Upper lobe of left lung (tissue), 4 donors: ENCODE measurements around the gene IL9R.
"Not testable (repeated sequence)": the region's sequence is repeated elsewhere in the genome, so short reads cannot be mapped to it uniquely, and the experiment has no call there.

Experiments
- POLR2A ChIP-seq, 4 donors: fragments of 450-650 bp; IDR thresholded peaks; one replicate each; pipeline ENCODE4 v1.5.1; 2016 to 2017; ENCODE audit warnings: antibody characterized with exemption in 4 of 4, mild to moderate bottlenecking in 2 of 4
- TF ChIP-seq, protein P1 (sequence below), 6 experiments: fragments of 450-650 bp in 4 of 6; fragments of 200-600 bp in 2 of 6; sonication (generic) in 2 of 6; IDR thresholded peaks; one replicate each; pipeline ENCODE4 v1.5.1; 2016 to 2019; ENCODE audit warnings: antibody characterized with exemption in 6 of 6

DNA sequence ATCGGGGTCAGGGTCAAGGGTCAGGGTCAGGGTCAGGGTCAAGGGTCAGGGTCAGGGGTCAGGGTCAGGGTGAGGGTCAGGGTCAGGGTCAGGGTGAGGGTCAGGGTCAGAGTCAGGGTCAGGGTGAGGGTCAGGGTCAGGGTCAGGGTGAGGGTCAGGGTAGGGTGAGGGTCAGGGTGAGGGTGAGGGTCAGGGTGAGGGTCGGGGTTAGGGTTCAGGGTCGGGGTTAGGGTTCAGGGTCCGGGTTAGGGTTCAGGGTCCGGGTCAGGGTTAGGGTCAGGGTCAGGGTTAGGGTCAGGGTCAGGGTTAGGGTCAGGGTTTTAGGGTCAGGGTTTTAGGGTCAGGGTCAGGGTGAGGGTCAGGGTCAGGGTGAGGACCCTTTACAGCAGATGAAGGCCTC lies 22.4 kb downstream of the IL9R start:
- TF ChIP-seq, protein P1, sequence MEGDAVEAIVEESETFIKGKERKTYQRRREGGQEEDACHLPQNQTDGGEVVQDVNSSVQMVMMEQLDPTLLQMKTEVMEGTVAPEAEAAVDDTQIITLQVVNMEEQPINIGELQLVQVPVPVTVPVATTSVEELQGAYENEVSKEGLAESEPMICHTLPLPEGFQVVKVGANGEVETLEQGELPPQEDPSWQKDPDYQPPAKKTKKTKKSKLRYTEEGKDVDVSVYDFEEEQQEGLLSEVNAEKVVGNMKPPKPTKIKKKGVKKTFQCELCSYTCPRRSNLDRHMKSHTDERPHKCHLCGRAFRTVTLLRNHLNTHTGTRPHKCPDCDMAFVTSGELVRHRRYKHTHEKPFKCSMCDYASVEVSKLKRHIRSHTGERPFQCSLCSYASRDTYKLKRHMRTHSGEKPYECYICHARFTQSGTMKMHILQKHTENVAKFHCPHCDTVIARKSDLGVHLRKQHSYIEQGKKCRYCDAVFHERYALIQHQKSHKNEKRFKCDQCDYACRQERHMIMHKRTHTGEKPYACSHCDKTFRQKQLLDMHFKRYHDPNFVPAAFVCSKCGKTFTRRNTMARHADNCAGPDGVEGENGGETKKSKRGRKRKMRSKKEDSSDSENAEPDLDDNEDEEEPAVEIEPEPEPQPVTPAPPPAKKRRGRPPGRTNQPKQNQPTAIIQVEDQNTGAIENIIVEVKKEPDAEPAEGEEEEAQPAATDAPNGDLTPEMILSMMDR (IDR thresholded peaks at IDR 0.05): not testable (repeated sequence)
- TF ChIP-seq POLR2A (IDR thresholded peaks at IDR 0.05): not testable (repeated sequence)
